AG04450 (cell line): ENCODE measurements around the gene C2orf42. TPM values are rescaled to one million over a fixed set of nuclear protein-coding genes. Genes with fewer than 3 reads are reported as not detected.
A peak's percentile ranks its signal among the peaks of the same experiment; 100 is the strongest.

Source experiments
- CTCF ChIA-PET: fragments of 300-600, 350-600 bp; formaldehyde crosslinking; extraction: SDS; loops from one replicate; lab custom pipeline; 2022; ENCODE audit warnings: antibody characterized with exemption, inconsistent platforms; lab: Charles Lee
- POLR2A ChIA-PET: fragments of 350-600 bp; formaldehyde crosslinking; extraction: SDS; loops from one replicate; lab custom pipeline; 2021; ENCODE audit warnings: antibody characterized with exemption, inconsistent platforms; lab: Yijun Ruan, JAX
- DNase-seq: peaks from one replicate; pipeline ENCODE4 v3.0.0-alpha.2; 2011; ENCODE audit warnings: low read depth, low spot score
- H3K27ac ChIP-seq: one replicate; pipeline ENCODE4 v1.5.1; 2012; ENCODE audit warnings: low read depth, low read length, control low read depth
- H3K27me3 ChIP-seq: one replicate; pipeline ENCODE4 v1.6.0; 2012; ENCODE audit warnings: low read length; ENCODE audit not compliant: control insufficient read depth, insufficient read depth
- H3K4me3 ChIP-seq: 2 replicates; pipeline ENCODE4 v1.5.1; 2011; ENCODE audit warnings: mild to moderate bottlenecking, low read depth, low read length, control low read depth
- H3K9me3 ChIP-seq: 2 replicates; pipeline ENCODE4 v1.5.1; 2012; ENCODE audit warnings: low read length; ENCODE audit not compliant: control insufficient read depth, insufficient read depth
- CTCF ChIP-seq: IDR thresholded peaks from 2 replicates; pipeline ENCODE4 v1.5.1; 2011; ENCODE audit warnings: low read depth, low read length, control low read depth, inconsistent platforms
- polyA plus RNA-seq: library from polyadenylated mRNA; depleted of rRNA; stranded (reverse); fragments of >200 nt; gene quantifications from 2 replicates; pipeline ENCODE4 v1.2.3, GENCODE V29; 2011

Gene C2orf42
- polyA plus RNA-seq, 1 experiment: 10.7 TPM

- no peak for TF ChIP-seq CTCF
- Histone ChIP-seq H3K9me3 (no peaks in the 10 kb centered on the region), H3K27me3 (no peaks in the 10 kb centered on the region), H3K4me3 (no peak overlapping the region), H3K27ac (no peak overlapping the region)
- no peak for DNase-seq
- ChIA-PET CTCF (interaction anchor here (1.1 kb wide), 1 partner anchor 216 kb away, joined by 3 read pairs; no protein-coding TSS in a partner anchor), POLR2A (interaction anchor here (0.7 kb wide), 1 partner anchor 8 kb away, joined by 3 read pairs; no protein-coding TSS in a partner anchor)
Observed at GRCh38 chr2:70128005-70128404, 62.8 kb downstream of the C2orf42 start.

DNA sequence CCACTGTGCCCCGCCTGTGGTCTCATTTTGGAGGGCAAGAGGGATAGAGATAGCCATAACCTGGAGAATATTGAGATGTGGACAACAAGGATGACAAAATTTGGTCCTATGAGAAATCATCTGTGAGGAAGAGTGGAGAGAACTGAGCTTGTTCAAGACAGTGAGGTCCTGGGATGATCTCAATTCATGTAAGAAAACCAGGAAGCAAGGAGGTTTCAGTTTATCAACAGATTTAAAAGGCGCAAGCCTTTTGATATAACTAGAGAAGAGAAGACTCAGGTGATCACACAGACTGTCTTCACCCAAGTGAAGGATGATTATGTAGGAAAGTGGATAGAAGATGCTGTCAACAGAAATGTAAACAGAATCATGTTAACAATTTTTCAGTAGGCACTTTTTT, 64.4 kb downstream of the C2orf42 start:
- Histone ChIP-seq H3K9me3 (no peaks in the 10 kb centered on the region), H3K27ac (no peak overlapping the region), H3K4me3 (no peak overlapping the region), H3K27me3 (no peaks in the 10 kb centered on the region)
- DNase-seq: no peak
- no peak for TF ChIP-seq CTCF
- ChIA-PET POLR2A (no interaction called here), CTCF (interaction anchor here (0.6 to 1.5 kb wide), 2 partner anchors 17 to 165 kb away, joined by 3 to 5 read pairs; no protein-coding TSS in a partner anchor)

DNA sequence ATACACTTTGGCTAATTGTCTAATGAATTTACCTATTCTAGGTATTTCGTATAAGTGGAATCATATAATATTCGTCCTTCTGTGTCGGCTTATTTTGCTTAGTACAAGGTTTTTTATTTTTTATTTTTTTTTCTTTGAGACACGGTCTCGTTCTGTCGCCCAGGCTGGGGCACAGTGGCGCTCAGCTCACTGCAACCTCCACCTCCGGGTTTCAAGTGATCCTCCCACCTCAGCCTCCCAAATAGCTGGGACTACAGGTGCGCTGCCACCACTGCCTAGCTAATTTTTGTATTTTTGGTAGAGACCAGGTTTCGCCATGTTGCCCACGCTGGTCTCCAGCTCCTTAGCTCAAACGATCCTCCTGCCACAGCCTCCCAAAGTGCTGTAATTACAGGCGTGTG, 65.3 kb downstream of the C2orf42 start:
- Histone ChIP-seq H3K9me3 (no peaks in the 10 kb centered on the region), H3K27ac (peak overlapping the region; percentile 91), H3K4me3 (no peak overlapping the region; the same call in 1 of the 2 replicates), H3K27me3 (no peaks in the 10 kb centered on the region)
- ChIA-PET CTCF (interaction anchor here (0.6 to 1.5 kb wide), 2 partner anchors 17 to 166 kb away, joined by 3 to 5 read pairs; no protein-coding TSS in a partner anchor), POLR2A (interaction anchor here (0.7 to 2.6 kb wide), 7 partner anchors 7 to 211 kb away, joined by 3 to 22 read pairs (median 12); partner anchors contain the start of genes C2orf42 and MXD1)
- DNase-seq: no peak
- no peak for TF ChIP-seq CTCF

GRCh38 chr2:70124983-70125480, 65.8 kb downstream of the C2orf42 start:
- no peak for DNase-seq
- Histone ChIP-seq H3K4me3 (peak overlapping the region; percentile 54), H3K27ac (peak overlapping the region; percentile 91), H3K9me3 (no peaks in the 10 kb centered on the region), H3K27me3 (no peaks in the 10 kb centered on the region)
- TF ChIP-seq CTCF: no peak
- CTCF ChIA-PET: interaction anchor here (0.6 to 1.0 kb wide), 2 partner anchors 18 to 22 kb away, joined by 3 to 6 read pairs; no protein-coding TSS in a partner anchor
- POLR2A ChIA-PET: interaction anchor here (0.7 to 2.6 kb wide), 13 partner anchors 8 to 211 kb away, joined by 3 to 29 read pairs (median 7); partner anchors contain the start of genes C2orf42 and MXD1

DNA sequence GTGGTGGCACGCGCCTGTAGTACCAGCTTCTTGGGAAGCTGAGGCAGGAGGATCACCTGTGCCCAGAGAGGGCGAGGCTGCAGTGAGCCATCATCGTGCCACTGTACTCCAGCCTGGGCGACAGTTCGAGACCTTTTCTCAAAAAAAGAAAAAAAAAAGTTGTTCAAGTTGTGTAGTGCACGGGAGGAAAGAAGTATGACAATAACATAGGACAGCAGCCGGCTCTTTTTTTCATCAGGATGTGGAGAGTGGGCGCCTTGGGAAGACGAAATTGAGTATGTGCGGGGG, 67.0 kb downstream of the C2orf42 start:
- H3K27ac ChIP-seq: peak overlapping the region; percentile 95
- H3K9me3 ChIP-seq: no peaks in the 10 kb centered on the region
- peak overlapping the region; percentile 10 for H3K4me3 ChIP-seq
- DNase-seq: no peak
- no peak for TF ChIP-seq CTCF
- no peaks in the 10 kb centered on the region for H3K27me3 ChIP-seq
- ChIA-PET CTCF (interaction anchor here (1.0 kb wide), 1 partner anchor 19 kb away, joined by 6 read pairs; no protein-coding TSS in a partner anchor), POLR2A (interaction anchor here (0.6 to 2.6 kb wide), 14 partner anchors 9 to 279 kb away, joined by 5 to 29 read pairs (median 7); partner anchors contain the start of genes C2orf42 and MXD1)
